Kidney (tissue), 14 donors: Measurements from ENCODE around the gene LCN1. TPM values are rescaled to one million over a fixed set of nuclear protein-coding genes. Genes with fewer than 3 reads are reported as not detected.

ENCODE experiments used
- DNase-seq, 5 donors: peaks; one replicate each; pipeline ENCODE4 v3.0.0-alpha.2; 2013 to 2020
- FAIRE-seq: peaks from 2 replicates; lab custom pipeline; 2012; peaks lifted over from hg19 to GRCh38; lab: Jason Lieb, UNC
- H3K27ac ChIP-seq, 2 donors: one replicate each; pipeline ENCODE4 v1.7.0; 2013; ENCODE audit warnings: low read depth in 2 of 2, low read length in 2 of 2, inconsistent platforms in 1 of 2
- H3K27me3 ChIP-seq: one replicate; pipeline ENCODE4 v1.7.1; 2013; ENCODE audit warnings: low read length, inconsistent platforms; ENCODE audit not compliant: control insufficient read depth, insufficient read depth
- H3K36me3 ChIP-seq, 3 donors: one replicate each; pipeline versions ENCODE4 v1.7.0 to v1.7.1; 2013; ENCODE audit warnings: low read length in 3 of 3, control low read depth in 1 of 3, inconsistent platforms in 1 of 3; ENCODE audit not compliant: insufficient read depth in 3 of 3, control insufficient read depth in 2 of 3
- H3K4me1 ChIP-seq, 3 donors: one replicate each; pipeline versions ENCODE4 v1.7.0 to v1.7.1; 2013; ENCODE audit warnings: low read length in 3 of 3, inconsistent platforms in 1 of 3, low read depth in 1 of 3; ENCODE audit not compliant: control insufficient read depth in 2 of 3, insufficient read depth in 2 of 3
- H3K4me3 ChIP-seq, 3 donors: one replicate each; pipeline versions ENCODE4 v1.7.0 to v1.8.1; 2013; ENCODE audit warnings: low read length in 3 of 3, control low read depth in 1 of 3, inconsistent platforms in 1 of 3
- H3K9ac ChIP-seq, 3 donors: one replicate each; pipeline versions ENCODE4 v1.7.0 to v1.7.1; 2013; ENCODE audit warnings: low read length in 3 of 3, control low read depth in 1 of 3, inconsistent platforms in 1 of 3
- H3K9me3 ChIP-seq, 3 donors: one replicate each; pipeline versions ENCODE4 v1.7.0 to v1.7.1; 2013; ENCODE audit warnings: low read length in 3 of 3, control low read depth in 1 of 3, inconsistent platforms in 1 of 3; ENCODE audit not compliant: control insufficient read depth in 2 of 3, insufficient read depth in 1 of 3
- CTCF ChIP-seq: IDR thresholded peaks from 3 replicates; pipeline ENCODE4 v1.5.1; 2012; ENCODE audit warnings: mild to moderate bottlenecking, moderate library complexity, borderline replicate concordance; ENCODE audit not compliant: insufficient read depth; ENCODE audit errors: extremely low read depth
- intact Hi-C: fragments of 100-400 bp; cut with DNase I; formaldehyde crosslinking; loops from one replicate; pipeline ENCODE4 v1.11.1; 2022
- polyA plus RNA-seq: library from polyadenylated mRNA; stranded (reverse); fragments of 350-450 nt; fragmentation: Illumina TruSeq; extraction: RNeasy Lipid Tissue Mini Kit (QIAGEN cat#74804); gene quantifications from one replicate; pipeline ENCODE4 v1.2.3, GENCODE V29; 2014; ENCODE audit warnings: low read depth, low replicate concordance; ENCODE audit not compliant: insufficient read depth
- total RNA-seq: library from RNA; stranded (reverse); fragmentation: NEBNext Ultra II Directional; extraction: Animal tissue kit (Norgen Biotek cat#: 25700); gene quantifications from one replicate; pipeline ENCODE4 v1.2.1, GENCODE V29; 2021
- donor health status: control.
- donor health status: control.
- donor health status: control.
- donor health status: control.
- donor health status: control.
- donor health status: DM: yes; HTN: yes; CAD: no.
- donor health status: Normal renal cell carcinoma (clear cell type).

LCN1 gene
- total and polyA plus RNA-seq, 2 donors from 2014 or later: not detected

DNA sequence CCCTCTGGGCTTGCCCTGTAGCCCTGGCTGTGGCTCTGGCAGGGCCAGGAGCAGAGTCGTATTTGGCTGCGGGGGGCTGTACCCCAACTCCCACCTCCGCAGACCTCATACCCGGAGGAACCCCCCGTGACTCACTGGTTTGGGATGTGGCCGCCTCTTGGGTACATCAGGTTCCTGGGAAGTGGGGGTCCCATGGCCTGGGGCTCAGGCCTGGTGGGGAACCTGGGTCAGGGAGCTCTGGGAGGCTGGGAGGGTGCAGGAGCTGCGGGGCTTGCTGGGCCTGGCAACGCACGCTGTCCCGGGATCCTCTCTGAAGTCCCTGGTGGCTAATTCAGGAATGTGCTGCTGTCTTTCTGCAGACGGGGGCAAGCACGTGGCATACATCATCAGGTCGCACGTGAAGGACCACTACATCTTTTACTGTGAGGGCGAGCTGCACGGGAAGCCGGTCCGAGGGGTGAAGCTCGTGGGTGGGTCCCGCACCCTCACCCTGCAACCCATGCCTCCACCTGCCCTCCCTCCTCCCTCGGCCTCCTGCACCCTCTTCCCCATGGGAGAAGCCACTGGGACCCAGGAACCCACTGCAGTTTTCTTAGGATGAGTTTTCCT, 2.4 kb downstream of the LCN1 start:
- no peak for TF ChIP-seq CTCF
- Histone ChIP-seq H3K36me3 (no peaks in the 10 kb centered on the region), H3K4me1 (no peaks in the 10 kb centered on the region), H3K9ac (no peak overlapping the region), H3K4me3 (no peak overlapping the region), H3K9me3 (no peaks in the 10 kb centered on the region), H3K27ac (no peak overlapping the region), H3K27me3 (no peaks in the 10 kb centered on the region)
- DNase-seq: peak in 1 of 5 donors; percentile 32
- intact Hi-C loops: no loop called here
- FAIRE-seq: no peak

DNA sequence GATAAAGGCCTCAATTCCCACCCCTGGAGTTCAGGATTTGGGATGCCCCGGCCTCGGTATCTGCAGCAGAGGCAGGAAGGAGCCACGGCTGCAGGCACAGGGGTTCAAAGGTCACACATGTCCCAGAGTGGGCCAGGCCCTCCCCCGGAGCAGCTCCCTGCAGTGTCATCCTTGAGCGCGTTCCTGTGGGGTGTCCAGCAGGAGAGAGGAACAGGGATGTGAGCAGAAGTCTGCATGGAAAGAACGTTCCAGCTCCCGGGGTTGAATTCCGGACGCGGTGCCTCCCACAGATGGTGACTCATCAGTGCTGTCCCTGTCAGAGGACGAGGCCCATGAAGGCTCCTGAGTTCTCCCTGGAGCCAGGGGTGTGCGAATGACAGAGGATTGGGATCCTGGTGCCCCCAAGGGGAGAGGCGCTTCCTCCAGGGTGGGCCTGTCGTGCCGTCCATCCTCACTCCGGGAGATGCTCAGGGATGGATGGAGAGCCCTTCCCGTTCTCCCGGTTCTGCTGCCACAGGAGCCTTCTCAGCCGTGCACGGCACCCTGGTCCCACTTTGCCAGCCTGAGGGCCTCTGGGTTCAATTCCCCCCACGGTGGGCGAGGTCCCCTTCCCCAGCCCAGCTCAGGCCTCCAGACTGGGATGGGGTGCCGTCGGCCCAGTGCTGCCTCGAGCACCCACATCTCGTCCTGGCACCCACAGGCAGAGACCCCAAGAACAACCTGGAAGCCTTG, 3.1 kb downstream of the LCN1 start:
- H3K9me3 ChIP-seq: peaks cover 0 to 1% (median 0%) of the 10 kb centered on the region in 3 donors
- no peak overlapping the region for H3K9ac ChIP-seq
- H3K27ac ChIP-seq: no peak overlapping the region
- no peaks in the 10 kb centered on the region for H3K27me3 ChIP-seq
- DNase-seq: peak in 4 of 5 donors; percentile 33 to 63 (median 49)
- H3K36me3 ChIP-seq: no peaks in the 10 kb centered on the region
- no peaks in the 10 kb centered on the region for H3K4me1 ChIP-seq
- H3K4me3 ChIP-seq: no peak overlapping the region
- no peak for FAIRE-seq
- TF ChIP-seq CTCF: no peak
- intact Hi-C loops: no loop called here

DNA sequence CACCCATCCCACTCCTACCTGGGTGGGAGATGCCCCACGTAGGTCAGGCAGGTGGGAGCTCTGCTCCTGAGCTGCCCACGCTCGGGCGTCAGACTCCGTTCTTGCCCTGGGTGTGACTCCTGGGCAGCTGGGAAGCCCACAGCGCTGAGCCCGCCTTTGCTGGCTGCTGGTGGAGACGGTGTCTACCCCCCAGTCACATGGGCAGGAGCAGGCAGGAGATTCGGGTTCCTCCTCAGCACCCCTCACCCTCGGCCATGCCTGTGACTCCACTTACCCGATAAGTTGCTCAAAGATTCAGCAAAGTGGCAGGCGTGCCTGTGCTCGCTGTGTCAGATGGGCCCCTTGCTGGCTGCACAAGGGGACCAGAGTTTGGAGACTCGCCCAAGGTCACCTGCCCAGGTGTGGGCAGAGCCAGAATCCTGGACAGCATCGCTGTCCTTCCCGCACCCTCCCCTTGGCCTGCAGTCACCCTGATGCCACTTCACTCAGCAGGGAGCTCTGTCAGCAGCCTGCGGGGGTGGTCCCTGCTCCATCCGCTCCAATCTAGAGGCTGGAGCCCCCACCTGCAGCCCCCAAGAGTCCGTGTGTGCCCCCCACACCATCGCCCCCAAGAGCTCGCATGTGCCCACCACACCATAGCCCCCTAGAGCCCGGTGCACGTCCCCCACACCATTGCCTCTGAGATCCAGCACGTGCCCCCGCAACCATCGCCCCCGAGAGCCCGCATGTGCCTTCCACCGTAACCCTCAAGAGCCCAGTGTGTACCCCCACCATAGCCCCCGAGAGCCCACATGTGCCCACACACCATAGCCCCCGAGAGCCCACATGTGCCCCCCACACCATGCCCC, 4.2 kb downstream of the LCN1 start:
- FAIRE-seq (no peak), DNase-seq (peak in 2 of 5 donors; percentile 6 to 36)
- no peak for TF ChIP-seq CTCF
- Histone ChIP-seq H3K4me1 (no peaks in the 10 kb centered on the region), H3K36me3 (no peaks in the 10 kb centered on the region), H3K4me3 (no peak overlapping the region), H3K9ac (no peak overlapping the region), H3K27me3 (no peaks in the 10 kb centered on the region), H3K27ac (no peak overlapping the region), H3K9me3 (peaks cover 0 to 8% (median 0%) of the 10 kb centered on the region in 3 donors)
- intact Hi-C loops: no loop called here
